GM21447 (cell line): ENCODE results near the gene PAPSS1.
"Not testable (repeated sequence)": the region's sequence is repeated elsewhere in the genome, so short reads cannot be mapped to it uniquely, and the experiment has no call there.

Experiments used
- ATAC-seq: cut with Tn5 transposase; IDR thresholded peaks from one replicate; pipeline ENCODE4 v1.9.1; 2021; ENCODE audit not compliant: unreplicated experiment

The PAPSS1 gene

GRCh38 chr4:107719922-107720722 lies at the start of gene PAPSS1:
TSS of gene PAPSS1 (minus strand) at chr4:107720234. CDS start at chr4:107720179, 55 bp downstream.
- ATAC-seq, result peak; percentile 82

DNA sequence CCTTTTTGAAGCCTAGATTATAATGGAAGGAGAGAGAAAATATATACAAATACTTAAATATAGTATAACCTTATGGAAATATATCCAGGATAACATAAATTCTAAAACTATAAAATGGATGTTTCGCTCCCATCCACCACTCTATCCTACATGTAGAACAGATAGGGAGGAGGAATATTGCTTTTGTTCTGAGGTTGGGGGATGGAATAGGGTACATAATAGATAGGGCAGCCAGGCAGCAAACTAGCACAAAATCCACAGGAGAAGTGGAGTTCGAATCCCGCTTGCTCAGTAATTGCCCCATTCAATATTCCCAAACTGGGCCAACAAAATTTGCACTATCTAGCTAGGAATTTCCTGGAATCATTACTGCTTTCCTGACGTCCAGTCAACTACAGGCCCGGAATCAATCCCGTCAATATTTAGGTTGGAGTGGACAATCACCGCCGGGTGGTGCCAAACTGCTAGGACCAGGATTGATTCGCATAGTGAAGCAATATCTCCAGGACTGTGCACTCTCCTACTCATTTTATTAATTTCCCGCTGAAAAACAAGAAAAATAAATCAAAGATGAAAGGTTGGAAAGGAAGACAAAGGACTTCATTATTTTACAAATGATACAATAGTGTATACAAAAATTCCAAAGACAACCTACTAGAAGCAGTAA lies 40.4 kb upstream of the PAPSS1 start:
- no peak for ATAC-seq

DNA sequence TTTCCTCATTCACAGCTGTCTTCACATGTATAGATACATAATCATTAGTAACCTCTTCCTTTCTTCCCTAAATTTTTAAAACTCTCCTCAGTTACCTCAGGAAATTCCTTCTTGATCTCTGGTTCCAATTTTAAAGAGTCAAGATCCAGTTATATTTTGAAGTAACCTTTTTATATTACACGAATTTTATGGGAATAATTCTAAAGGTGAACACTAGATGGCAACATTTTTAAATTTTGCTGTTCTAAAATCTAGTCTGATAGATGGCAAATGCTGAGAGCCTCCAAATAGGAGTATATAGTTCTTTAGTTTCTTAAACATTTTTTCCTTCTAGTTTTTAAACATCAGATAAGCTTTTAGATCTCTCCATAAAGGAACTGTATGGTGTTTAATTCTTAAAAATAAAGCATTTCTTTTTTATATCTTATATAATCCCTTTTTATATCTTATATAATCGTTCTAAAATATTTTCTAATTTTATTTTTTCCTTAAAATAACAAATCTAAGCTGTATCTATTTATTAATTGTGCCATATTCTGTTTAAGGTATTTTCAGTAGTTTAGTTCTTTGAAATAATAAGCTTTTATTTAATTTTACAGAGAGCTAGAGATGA lies 37.9 kb upstream of the PAPSS1 start:
- ATAC-seq, result no peak

GRCh38 chr4:107757283-107757682 lies 37.2 kb upstream of the PAPSS1 start:
- no peak for ATAC-seq

GRCh38 chr4:107755841-107756356 lies 35.9 kb upstream of the PAPSS1 start:
- no peak for ATAC-seq

GRCh38 chr4:107751670-107752069 lies 31.6 kb upstream of the PAPSS1 start:
- no peak for ATAC-seq

GRCh38 chr4:107747748-107748486 lies 27.9 kb upstream of the PAPSS1 start:
- no peak for ATAC-seq

DNA sequence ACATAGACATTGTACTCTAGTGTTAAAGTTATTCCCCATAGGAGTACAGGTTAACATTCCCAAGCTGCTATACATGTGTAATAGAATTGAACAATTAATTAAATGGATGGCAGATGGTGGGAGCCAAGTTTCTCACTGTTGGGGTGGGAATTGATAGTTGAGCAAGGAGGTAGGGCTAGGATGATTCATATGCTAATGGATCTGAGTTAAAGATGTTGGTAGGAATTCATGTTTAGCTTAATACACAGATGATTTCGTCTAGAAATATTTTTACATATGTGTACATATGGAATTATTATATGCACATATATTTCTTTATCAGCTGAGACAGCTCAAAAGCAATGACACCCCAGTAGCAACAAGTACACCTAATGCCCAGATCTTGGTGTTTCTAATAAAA lies 26.1 kb upstream of the PAPSS1 start:
- no peak for ATAC-seq

- ATAC-seq, result no peak
Measured at GRCh38 chr4:107744532-107744931, 24.5 kb upstream of the PAPSS1 start.

- ATAC-seq, result peak; percentile 56
Measured at GRCh38 chr4:107743532-107743931, 23.5 kb upstream of the PAPSS1 start.

GRCh38 chr4:107742791-107743190 lies 22.8 kb upstream of the PAPSS1 start:
- ATAC-seq, result no peak

DNA sequence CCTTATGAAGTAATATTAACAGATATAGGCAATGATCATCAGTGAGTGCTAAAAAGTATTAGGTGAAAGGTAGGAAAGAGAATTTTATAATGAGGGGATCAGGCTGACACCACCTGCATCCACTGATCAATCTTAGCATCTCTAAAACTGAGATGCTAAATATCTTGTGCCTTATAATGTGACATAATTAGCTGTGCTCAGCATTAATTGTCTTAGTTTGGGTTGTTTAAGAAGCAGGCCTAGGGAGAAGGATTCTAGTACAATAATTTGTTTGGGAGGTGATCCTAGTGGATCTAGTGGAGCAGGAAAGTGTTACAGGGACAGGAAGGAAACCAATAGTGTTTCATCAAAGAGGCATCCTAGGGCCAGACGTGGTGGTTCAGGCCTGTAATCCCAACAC lies 22.2 kb upstream of the PAPSS1 start:
- no peak for ATAC-seq

DNA sequence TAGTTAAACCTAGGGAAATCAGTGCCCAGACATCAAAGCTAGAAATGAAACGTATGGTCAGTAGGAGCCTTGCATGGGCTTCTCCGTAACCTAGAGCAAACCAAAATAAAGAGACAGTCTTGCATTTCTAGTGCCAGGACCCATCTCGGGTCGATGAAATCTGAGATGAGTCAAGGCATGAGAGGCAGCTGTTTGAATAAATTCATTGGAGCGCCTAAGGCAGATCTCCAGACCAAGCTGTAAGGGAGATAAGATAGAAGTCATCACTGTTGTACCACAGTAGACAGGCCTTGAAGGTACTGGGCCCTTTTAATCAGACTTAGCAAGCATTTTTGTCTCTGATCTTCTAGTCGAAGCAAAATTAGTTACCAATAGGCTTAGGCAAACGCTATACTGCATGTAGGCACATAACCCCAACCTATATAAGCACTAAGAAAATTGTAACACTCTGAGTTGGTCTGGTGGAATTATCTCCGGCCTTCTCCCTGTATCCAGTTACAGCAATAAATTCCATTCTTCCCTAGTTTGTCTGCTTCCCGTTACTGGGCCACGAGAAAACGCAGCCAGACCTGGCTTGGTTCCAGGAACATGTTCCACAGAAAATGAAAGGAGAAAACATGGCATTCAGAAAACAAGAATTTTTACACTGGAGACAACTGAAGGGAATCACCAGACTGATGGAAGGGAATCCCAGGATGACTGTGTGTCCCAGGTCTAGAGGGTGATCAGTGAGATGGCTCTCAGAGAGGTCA lies 21.1 kb upstream of the PAPSS1 start:
- no peak for ATAC-seq

DNA sequence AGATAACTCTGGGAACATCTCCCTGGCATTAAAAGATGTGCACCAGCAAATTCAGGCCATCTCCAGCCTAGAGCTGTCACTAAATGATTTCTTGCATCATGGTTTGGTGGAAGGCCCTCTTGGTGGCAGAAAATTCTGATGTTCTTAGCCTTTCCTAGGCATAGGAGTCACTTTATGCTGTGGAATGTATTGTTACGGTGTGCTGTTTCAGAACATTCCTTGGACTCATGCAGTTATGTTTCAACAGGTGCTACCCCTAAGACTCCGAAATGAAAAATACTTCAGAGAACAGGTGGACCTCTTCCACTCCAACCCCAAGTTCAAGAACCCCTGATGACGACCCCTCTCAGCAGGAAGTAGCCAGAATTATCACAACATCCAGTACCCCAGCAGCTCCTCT lies 20.3 kb upstream of the PAPSS1 start:
- no peak for ATAC-seq

- ATAC-seq, result no peak
Measured at GRCh38 chr4:107737450-107737849, 17.4 kb upstream of the PAPSS1 start.

- peak; percentile 54 for ATAC-seq
Measured at GRCh38 chr4:107736924-107737448, 17.0 kb upstream of the PAPSS1 start.

DNA sequence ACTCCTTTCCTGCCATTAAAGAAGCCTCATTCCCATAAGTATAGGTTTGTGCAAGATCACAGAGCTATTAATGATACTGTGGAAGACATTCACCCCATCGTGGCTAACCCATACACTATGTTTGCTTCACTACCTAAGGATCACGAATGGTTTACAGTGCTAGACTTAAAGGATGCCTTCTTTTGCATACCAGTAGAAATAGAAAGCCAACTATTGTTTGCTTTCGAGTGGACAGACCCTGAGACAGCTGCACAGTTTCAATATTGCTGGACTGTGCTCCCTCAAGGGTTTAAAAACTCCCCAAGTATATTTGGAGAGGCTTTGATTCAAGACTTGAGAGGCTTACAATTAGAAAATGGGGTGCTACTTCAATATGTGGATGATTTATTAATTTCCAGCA lies 16.0 kb upstream of the PAPSS1 start:
- ATAC-seq, result peak; percentile 63

DNA sequence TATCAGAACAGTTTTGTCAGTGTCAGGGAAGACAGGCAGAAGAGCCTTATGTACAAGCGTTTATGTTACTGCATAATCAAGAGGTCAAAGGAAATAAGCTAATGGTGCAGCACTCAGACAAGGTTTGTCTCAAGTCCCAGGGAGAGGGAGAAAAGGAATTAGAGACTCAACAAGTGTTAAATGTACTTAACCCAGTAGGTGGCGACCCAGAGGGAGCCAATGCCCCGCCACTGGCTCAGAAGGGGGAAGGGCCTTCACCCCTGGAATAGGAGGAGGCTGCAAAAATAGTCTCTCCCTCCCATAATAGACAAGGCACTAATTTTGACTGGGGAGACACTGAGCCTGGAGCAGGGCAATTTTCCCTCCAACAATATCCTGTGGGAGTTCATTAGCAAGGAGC lies 14.1 kb upstream of the PAPSS1 start:
- ATAC-seq, result no peak

GRCh38 chr4:107733431-107733925 lies 13.4 kb upstream of the PAPSS1 start:
- ATAC-seq, result no peak

GRCh38 chr4:107729050-107729449 lies 9.0 kb upstream of the PAPSS1 start:
- ATAC-seq, result not testable (repeated sequence)
